Measurements from ENCODE around the gene MTR. TPM values are rescaled to one million over a fixed set of nuclear protein-coding genes. Genes with fewer than 3 reads are reported as not detected.

The MTR gene
- total RNA-seq, 2 experiments from 2014 or later: 35.2 to 37.0 TPM

DNA sequence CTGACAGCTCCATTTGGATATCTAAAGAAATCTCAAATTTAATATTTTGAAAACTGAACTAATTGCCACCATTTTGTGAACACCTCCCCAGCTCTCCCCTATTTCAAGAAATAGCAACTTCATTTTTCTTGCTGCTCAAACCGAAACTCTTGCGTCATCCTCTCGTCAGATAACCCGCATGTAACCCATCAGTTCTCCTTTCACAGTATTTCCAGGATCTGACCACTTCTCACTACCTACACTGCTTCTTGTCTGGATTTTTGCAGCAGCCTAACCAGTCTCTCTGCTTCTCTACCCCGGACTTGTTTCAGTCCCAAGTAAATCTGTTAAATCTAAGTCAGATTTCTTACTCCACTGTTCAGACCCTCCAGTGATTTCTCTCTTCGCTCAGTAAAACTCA lies 75.6 kb downstream of the MTR start:
- Histone ChIP-seq H3K4me1 (ENCODE audit: insufficient read depth, low read length) (no peaks in the 10 kb centered on the region), H3K9me3 (ENCODE audit: control insufficient read depth in 1 of 2, insufficient read depth in 1 of 2, low read length in 2 of 2) (no peaks in the 10 kb centered on the region), H3K27ac (ENCODE audit: low read depth in 1 of 2, low read length in 2 of 2) (no peak overlapping the region), H3K27me3 (ENCODE audit: control insufficient read depth in 1 of 2, insufficient read depth in 2 of 2, low read length in 2 of 2) (no peaks in the 10 kb centered on the region), H3K4me3 (ENCODE audit: low read length) (no peak overlapping the region), H3K36me3 (ENCODE audit: insufficient read depth, low read length) (peaks cover 58% of the 10 kb centered on the region)
- Mint-ChIP-seq H3K9me3 (no peaks in the 10 kb centered on the region), H3K4me3 (no peak overlapping the region), H3K27me3 (no peaks in the 10 kb centered on the region), H3K27ac (no peak overlapping the region), H3K4me1 (ENCODE audit: low read depth) (no peaks in the 10 kb centered on the region), H3K36me3 (ENCODE audit: low read depth) (peaks cover 97% of the 10 kb centered on the region)
- intact Hi-C loops (cut with DNase I, micrococcal nuclease): no loop called here
- ATAC-seq (ENCODE audit: poor library complexity) (no peak), DNase-seq (peak in 3 of 14 experiments; percentile 13 to 48 (median 46))
- TF ChIP-seq, protein P1, sequence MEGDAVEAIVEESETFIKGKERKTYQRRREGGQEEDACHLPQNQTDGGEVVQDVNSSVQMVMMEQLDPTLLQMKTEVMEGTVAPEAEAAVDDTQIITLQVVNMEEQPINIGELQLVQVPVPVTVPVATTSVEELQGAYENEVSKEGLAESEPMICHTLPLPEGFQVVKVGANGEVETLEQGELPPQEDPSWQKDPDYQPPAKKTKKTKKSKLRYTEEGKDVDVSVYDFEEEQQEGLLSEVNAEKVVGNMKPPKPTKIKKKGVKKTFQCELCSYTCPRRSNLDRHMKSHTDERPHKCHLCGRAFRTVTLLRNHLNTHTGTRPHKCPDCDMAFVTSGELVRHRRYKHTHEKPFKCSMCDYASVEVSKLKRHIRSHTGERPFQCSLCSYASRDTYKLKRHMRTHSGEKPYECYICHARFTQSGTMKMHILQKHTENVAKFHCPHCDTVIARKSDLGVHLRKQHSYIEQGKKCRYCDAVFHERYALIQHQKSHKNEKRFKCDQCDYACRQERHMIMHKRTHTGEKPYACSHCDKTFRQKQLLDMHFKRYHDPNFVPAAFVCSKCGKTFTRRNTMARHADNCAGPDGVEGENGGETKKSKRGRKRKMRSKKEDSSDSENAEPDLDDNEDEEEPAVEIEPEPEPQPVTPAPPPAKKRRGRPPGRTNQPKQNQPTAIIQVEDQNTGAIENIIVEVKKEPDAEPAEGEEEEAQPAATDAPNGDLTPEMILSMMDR (IDR thresholded peaks at IDR 0.05): no peak
- CTCF ChIA-PET: no interaction called here
- POLR2A ChIA-PET: no interaction called here

DNA sequence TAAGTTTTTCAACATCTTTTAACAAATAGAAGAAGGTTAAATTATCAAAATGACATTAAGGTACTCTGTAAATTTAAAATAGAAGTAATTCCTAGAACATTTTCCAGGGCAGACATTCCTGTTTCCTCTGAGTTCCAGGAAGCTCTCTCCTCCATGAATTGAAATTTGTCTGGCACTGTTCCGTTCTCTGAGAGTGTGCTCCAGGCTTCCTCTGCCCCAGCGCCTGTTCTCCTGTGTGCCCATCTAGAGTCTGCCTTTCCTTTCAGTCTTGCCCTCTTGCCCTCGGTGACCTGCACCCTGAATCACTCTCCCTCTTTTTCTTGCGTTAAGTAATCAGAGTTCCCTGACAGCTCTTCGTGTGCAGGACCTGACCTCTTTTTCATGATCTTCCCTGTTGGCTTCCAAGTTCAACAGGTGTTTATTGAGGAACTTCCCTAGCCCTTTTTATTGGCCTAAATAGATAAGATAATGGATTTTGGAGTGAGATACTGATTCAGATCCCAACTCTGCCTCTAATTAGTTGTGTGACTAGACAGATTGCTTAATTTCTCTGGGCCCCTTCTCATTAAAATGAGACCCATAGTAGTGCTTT lies 77.1 kb downstream of the MTR start:
- TF ChIP-seq, protein P1 (IDR thresholded peaks at IDR 0.05): no peak
- no peaks in the 10 kb centered on the region for H3K4me1 ChIP-seq (ENCODE audit: insufficient read depth, low read length)
- H3K9me3 ChIP-seq (ENCODE audit: control insufficient read depth in 1 of 2, insufficient read depth in 1 of 2, low read length in 2 of 2): no peaks in the 10 kb centered on the region
- Mint-ChIP-seq H3K4me1 (ENCODE audit: low read depth) (no peaks in the 10 kb centered on the region), H3K36me3 (ENCODE audit: low read depth) (peaks cover 97% of the 10 kb centered on the region), H3K27me3 (no peaks in the 10 kb centered on the region), H3K4me3 (no peak overlapping the region), H3K27ac (no peak overlapping the region), H3K9me3 (no peaks in the 10 kb centered on the region)
- ChIA-PET CTCF (no interaction called here), POLR2A (interaction anchor here (0.7 kb wide), 1 partner anchor 11 kb away, joined by 3 read pairs; no protein-coding TSS in a partner anchor)
- no peaks in the 10 kb centered on the region for H3K27me3 ChIP-seq (ENCODE audit: control insufficient read depth in 1 of 2, insufficient read depth in 2 of 2, low read length in 2 of 2)
- H3K27ac ChIP-seq (ENCODE audit: low read depth in 1 of 2, low read length in 2 of 2): no peak overlapping the region
- intact Hi-C loops (cut with DNase I, micrococcal nuclease): no loop called here
- H3K36me3 ChIP-seq (ENCODE audit: insufficient read depth, low read length): peaks cover 62% of the 10 kb centered on the region
- H3K4me3 ChIP-seq (ENCODE audit: low read length): no peak overlapping the region
- ATAC-seq (ENCODE audit: poor library complexity): no peak
- DNase-seq: no peak

DNA sequence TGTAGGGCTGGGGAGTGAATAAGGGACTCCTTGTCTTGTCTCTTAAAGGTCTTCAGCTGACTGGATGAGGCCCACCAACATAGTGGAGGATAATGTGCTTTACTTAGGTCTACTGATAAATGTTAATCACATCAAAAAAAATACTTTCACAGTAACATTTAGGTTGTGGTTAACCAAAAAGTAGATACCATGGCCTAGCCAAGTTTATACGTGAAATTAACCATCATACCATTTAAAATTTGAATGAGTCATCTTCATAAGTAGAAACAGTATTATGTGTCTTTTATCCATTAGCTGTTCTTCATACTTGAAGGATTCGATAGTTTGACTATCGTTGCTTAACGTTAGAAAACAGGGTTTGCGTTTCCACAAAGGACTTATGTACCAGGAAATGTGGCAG lies 80.9 kb downstream of the MTR start:
- DNase-seq (no peak), ATAC-seq (ENCODE audit: poor library complexity) (no peak)
- no peaks in the 10 kb centered on the region for H3K4me1 Mint-ChIP-seq (ENCODE audit: low read depth)
- no peak overlapping the region for H3K27ac ChIP-seq (ENCODE audit: low read depth in 1 of 2, low read length in 2 of 2)
- H3K4me1 ChIP-seq (ENCODE audit: insufficient read depth, low read length): no peaks in the 10 kb centered on the region
- H3K27ac Mint-ChIP-seq: no peak overlapping the region
- peaks cover 91% of the 10 kb centered on the region for H3K36me3 Mint-ChIP-seq (ENCODE audit: low read depth)
- intact Hi-C loops (cut with DNase I, micrococcal nuclease): no loop called here
- TF ChIP-seq, protein P1 (IDR thresholded peaks at IDR 0.05): no peak
- H3K36me3 ChIP-seq (ENCODE audit: insufficient read depth, low read length): peaks cover 53% of the 10 kb centered on the region
- no peak overlapping the region for H3K4me3 ChIP-seq (ENCODE audit: low read length)
- POLR2A ChIA-PET: interaction anchor here (0.6 kb wide), 1 partner anchor 89 kb away, joined by 3 read pairs; no protein-coding TSS in a partner anchor
- no peaks in the 10 kb centered on the region for H3K9me3 ChIP-seq (ENCODE audit: control insufficient read depth in 1 of 2, insufficient read depth in 1 of 2, low read length in 2 of 2)
- CTCF ChIA-PET: no interaction called here
- H3K27me3 Mint-ChIP-seq: no peaks in the 10 kb centered on the region
- H3K4me3 Mint-ChIP-seq: no peak overlapping the region
- H3K9me3 Mint-ChIP-seq: no peaks in the 10 kb centered on the region
- no peaks in the 10 kb centered on the region for H3K27me3 ChIP-seq (ENCODE audit: control insufficient read depth in 1 of 2, insufficient read depth in 2 of 2, low read length in 2 of 2)

All from CD4-positive, alpha-beta T cell (primary cell).